Activated CD4-positive, CD25-positive, alpha-beta regulatory T cell (primary cell): Measurements from ENCODE around the gene KIF1B.
"Not testable (repeated sequence)": the region's sequence is repeated elsewhere in the genome, so short reads cannot be mapped to it uniquely, and the experiment has no call there.

ENCODE experiments used
- DNase-seq, 4 experiments: peaks; one replicate each; lab custom pipeline; 2025; lab: John Stamatoyannopoulos, UW

Gene KIF1B

GRCh38 chr1:10195570-10195969 is 14.8 kb upstream of the KIF1B start:
- no peak for DNase-seq

GRCh38 chr1:10196976-10197375 is 13.4 kb upstream of the KIF1B start:
- no peak for DNase-seq

- DNase-seq = no peak
These were observed 9.8 kb upstream of the KIF1B start for GRCh38 chr1:10200620-10201019.

DNA sequence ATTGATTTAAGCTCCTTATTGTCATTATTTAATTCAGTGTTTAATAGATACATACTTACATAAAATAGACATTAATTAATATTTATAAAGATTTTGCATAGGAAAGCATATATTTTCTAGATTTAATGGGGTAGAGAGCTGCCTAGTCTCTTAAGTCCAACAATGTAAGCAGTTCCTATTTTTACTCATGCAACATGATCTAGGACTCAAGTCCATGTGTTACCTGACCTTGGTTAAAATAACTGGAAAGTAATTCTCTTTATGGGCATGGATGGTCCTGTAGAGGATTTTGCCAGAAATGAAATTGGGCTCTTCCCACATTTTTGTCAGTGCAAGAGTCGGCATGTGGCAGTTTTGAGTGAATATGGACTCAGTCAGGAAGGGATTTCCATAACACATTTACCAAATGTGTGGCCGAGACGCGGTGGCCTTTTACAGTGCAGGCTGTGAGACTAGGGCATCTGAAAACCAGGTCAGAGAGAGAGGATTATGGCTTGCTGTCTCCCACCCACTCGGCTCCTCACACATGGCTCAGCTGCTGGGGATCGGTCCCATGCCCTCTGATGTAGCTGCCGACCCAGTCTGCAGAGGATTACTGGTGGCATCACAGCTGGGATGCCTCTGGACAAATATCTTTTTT is 6.2 kb upstream of the KIF1B start:
- DNase-seq = no peak

DNA sequence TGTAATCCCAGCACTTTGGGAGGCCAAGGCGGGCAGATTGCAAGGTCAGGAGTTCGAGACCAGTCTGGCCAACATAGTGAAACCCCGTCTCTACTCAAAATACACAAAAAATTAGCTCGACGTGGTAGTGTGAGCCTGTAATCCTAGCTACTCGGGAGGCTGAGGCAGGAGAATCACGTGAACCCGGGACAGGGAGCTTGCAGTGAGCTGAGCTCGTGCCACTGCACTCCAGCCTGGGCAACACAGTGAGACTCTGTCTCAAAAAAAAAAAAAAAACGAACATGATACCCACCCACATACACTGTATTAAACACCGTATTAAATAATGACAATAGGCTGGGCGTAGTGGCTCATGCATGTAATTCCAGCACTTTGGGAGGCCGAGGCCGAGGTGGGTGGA is 5.2 kb upstream of the KIF1B start:
- not testable (repeated sequence) for DNase-seq

GRCh38 chr1:10207810-10208209 is 2.6 kb upstream of the KIF1B start:
- no peak for DNase-seq

DNA sequence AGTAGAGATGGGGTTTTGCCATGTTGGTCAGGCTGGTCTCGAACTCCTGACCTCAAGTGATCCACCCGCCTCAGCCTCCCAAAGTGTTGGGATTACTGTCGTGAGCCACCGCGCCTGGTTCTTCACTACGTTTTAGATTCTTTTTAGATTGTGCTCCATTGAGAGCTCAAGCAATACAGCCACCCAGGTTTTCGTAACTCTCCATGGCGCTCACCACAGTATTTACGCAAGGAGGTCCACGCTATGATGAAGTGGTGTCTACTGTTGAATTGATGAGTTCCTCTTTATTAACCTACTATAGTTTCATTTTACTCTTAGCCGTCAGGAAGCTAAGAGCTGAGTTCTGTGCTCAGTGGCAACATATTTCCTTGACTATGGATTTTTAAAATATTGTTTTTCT is 1.8 kb upstream of the KIF1B start:
- no peak for DNase-seq

GRCh38 chr1:10209590-10209904 is 823 bp upstream of the KIF1B start:
- DNase-seq = no peak

- peak in 1 of 4 experiments; percentile 31 for DNase-seq
These were observed 753 bp downstream of the KIF1B start for GRCh38 chr1:10210841-10211804.

DNA sequence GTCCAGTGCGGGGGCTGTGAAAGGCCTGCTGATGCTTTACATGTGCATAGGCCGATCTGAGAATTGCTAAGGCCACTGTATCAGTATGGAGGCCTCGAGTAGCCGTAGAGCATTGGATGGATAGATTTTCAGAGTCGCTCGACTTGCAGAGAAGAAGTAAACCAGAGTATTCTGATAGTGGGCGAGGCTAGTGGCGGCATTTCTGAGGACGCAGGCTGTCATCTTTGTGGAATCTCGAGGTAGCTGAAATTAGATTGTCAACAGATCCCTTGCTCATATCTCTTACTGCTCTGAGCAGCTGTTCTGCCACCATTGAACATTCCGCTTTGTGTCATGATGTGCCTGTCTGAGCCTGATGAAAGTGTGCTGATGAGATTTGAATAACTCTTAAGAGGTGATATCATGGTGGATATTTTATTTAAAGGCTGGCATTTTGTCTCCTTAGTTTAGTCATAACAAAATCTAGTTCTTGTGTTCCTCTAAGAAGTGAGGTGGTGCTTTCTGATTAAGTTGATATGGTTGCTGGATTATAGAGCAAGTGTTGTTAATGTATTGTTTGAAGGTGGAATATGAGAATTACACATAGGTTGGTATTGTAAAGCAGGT is 1.5 kb downstream of the KIF1B start:
- DNase-seq = no peak

DNA sequence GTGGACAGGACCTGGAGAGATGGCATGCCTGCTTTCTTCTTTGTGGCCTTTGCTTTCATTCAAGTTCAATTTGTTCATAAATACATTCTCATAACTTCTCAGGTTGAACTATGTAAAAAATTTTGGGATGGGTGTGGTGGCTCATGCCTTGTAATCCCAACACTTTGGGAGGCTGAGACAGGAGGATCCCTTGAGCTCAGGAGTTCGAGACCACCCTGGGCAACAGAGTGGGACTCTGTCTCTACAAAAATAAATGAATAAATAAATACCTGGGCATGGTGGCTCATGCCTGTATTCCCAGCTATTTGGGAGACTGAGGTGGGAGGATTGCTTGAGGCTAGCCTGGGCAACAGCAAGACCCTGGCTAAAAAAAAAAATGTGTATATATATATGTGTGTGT is 2.1 kb downstream of the KIF1B start:
- DNase-seq = no peak

DNA sequence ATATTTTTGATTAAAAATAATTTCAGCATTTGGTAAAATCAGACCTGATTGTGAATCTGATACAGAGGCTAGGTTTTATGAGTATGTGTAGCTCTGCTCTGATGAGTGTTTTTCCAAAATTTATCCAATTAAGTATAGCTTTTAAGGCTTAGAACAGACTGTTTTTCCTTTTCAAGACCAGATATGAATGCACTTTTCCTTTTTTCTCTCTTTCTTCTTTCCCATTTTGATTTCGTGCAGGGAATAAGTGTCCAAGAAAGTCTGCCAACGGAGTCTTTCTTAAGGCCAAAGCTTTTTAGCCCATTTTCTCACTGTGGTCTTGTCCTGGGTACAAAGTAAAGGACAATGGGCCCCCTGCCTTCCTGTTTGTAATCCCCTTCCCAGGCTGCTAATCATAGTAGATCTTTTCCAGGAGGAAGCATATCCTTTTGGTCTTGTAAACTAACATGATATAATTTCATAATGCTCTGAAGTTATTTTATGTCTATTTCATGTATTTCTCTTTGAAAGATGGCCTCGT is 2.9 kb downstream of the KIF1B start:
- DNase-seq = no peak

- no peak for DNase-seq
These were observed 5.8 kb downstream of the KIF1B start for GRCh38 chr1:10216090-10216749.

DNA sequence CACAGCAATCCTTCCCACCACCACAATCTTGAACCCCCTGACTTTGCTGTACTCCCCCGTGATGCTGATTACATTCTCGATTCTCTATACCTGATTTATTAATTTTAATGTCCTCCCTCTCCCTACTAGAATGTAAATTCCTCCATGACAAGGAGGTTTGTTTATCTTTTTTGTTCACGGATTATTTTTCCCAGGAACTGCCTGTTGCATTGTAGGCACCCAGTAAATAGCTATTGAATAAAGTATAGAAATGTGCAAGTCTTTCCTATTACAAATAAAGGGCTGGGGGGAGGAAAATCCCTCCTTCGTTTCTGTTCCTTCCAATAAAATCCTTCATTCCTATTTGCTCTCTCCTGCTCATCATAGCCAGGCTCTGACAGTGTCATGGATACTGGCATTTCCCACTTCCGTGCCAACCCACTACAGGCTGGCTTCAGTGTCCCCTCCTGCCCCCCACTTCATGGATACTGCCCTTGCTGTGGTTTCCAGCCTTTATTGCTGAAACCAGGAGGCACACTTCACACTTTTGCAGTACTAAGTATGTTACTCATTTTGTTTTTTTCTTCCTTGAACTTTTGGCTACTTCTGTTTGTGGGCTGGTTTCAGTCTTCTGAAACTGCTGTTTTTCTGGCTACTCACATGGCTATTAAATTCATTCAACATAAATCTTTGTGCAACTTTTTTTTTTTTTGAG is 7.5 kb downstream of the KIF1B start:
- DNase-seq = no peak

- no peak for DNase-seq
These were observed 9.8 kb downstream of the KIF1B start for GRCh38 chr1:10220200-10220599.

DNA sequence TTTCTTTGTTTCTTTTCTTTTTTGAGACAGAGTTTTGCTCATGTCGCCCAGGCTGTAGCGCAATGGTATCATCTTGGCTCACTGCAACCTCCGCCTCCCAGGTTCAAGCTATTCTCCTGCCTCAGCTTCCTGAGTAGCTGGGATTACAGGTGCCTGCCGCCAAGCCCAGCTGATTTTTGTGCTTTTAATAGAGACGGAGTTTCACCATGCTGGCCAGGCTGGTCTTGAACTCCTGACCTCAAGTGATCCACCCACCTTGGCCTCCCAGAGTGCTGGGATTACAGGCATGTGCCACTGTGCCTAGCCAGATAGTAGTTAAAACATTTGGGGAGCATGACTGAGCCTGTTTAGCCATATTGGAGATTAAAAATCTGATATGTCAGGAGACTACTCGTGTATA is 10.3 kb downstream of the KIF1B start:
- not testable (repeated sequence) for DNase-seq

GRCh38 chr1:10225573-10225972 is 15.2 kb downstream of the KIF1B start:
- no peak for DNase-seq

DNA sequence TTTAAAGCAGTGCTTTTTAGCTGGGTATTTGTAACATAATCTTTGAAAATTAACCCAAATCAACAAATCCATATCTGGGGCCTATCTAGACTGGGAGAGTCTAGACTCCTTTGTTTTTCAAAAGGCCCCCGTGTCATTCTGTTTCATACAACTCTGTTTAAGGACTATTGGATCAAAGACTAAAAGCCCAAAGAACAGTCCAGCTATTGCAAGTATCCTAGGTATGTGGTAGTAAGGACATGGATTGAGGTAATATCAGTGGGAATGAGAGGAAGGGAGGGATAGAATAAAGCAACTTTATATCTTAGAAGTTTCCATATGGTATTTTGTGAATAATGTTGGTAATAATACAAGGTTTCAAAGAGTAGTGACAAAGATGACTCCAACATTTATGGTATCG is 18.2 kb downstream of the KIF1B start:
- no peak for DNase-seq

DNA sequence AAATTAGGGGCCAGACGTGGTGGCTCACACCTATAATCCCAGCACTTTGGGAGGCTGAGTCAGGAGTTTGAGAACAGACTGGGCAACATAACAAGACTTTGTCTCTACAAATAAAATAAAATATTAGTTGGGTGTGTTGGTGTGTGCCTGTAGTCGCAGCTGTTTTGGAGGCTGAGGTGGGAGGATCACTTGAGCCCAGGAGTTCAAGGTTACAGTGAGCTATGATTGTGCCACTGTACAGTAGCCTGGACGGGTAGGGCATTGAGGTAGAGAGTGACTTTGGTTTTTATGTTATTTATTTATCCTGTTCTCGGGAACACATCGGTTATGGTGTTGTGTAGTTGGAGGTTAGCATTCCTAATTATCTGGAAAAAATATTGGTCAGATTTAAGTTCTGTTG is 19.5 kb downstream of the KIF1B start:
- no peak for DNase-seq

DNA sequence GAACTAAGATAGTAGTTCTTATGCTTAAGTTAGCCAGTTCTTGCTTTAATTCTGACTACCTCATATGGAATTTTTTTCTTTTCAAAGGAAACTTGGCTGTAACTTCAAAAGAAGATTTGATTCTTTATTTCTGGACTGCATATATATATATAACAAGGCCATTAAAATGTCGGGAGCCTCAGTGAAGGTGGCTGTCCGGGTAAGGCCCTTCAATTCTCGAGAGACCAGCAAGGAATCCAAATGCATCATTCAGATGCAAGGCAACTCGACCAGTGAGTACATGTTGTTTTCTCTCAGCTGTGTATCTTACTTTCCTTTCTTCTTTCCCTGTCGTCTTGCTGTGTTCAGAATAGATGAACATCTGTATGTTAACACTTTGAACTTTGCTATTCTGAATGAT is 21.8 kb downstream of the KIF1B start:
- no peak for DNase-seq

- no peak for DNase-seq
These were observed 26.2 kb downstream of the KIF1B start for GRCh38 chr1:10236405-10237156.
